GF-D8 (cell line): ENCODE results near the gene ALOX12B.
A peak's percentile ranks its signal among the peaks of the same experiment; 100 is the strongest.

Source experiments
- DNase-seq: peaks from one replicate; lab custom pipeline; 2025; lab: John Stamatoyannopoulos, UW

The ALOX12B gene

DNA sequence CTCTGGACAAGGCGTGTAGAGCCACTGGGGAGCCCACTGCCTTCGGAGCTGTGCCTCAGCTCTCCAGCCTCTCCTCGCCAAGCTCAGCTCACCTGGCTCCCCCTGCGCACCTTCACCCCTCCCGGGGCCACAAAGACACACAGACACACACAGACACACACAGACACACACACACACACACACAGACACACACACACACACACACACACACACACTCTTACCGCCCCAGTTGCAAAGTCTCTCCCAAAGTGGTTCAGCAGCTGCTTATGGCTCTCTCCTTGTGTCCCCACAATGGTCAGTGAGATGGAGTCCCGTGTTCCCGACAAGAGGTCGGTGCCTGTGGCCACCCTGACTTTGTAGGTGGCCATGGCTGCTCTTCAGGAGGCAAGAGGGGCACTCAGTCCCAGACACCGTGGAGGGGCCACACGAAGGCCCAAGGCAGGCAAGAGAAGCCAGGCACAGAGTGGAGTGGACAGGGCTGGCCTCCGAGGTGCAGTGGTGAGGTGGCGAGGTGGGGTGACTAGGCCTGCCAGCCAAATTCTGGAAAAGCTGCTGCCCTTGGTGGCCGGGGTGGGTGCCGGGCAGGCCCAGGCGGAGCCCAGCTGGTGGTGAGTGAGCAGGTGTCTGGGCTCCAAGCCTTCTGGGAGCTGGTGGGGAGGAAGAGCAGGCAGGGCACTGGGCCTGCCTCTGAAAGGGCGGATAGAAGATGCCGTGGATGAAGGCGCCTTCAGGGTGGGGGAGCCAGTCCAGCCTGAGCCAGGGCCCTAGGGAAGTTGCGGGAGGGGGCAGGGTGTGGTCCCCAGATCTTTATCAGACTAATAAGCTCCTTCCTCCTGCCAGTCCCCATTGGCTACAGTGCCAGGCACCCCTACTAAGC lies at the start of gene ALOX12B:
Gene ALOX12B, minus strand, starts transcription at position 642 of the 877 bp plus-strand sequence. Its CDS starts 274 bp downstream, at position 368.
- DNase-seq: no peak

DNA sequence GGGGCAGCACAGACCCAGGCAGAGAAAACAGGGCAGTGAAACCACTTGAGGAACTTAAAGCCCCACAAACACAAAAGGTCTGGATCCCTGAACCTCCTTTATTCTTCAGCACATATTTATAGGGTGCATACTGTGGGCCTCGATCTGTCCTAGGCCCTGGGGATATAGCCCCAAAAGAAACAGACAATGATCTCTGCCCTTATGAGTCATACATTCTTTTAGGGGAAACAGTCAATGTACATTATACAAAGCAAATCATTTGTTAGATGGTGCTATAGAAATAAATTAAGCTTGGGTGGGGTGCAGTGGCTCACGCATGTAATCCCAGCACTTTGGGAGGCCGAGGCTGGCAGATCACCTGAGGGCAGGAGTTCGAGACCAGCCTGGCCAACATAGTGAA lies 46.4 kb upstream of the ALOX12B start:
- DNase-seq: no peak

DNA sequence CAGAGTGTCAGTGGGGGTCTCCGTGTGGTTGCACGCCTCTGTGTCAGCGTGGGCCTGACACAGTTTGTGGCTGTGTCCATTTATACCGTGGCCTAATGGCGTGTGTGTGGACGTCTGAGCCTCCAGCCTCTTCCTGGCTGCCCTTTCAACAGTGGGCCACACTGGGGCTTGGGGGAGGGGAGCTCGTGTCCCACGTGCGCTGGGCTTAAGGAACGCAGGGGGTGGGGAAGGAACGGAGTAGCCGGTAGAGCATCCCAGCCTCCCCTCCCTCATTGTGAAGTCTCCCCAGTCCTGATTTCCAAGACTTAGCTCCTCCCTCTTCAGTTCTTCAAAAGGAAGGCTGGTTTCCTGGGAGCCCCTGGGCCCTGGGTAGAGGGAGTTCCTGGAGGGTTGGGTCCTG lies 45.9 kb upstream of the ALOX12B start:
- DNase-seq: no peak

DNA sequence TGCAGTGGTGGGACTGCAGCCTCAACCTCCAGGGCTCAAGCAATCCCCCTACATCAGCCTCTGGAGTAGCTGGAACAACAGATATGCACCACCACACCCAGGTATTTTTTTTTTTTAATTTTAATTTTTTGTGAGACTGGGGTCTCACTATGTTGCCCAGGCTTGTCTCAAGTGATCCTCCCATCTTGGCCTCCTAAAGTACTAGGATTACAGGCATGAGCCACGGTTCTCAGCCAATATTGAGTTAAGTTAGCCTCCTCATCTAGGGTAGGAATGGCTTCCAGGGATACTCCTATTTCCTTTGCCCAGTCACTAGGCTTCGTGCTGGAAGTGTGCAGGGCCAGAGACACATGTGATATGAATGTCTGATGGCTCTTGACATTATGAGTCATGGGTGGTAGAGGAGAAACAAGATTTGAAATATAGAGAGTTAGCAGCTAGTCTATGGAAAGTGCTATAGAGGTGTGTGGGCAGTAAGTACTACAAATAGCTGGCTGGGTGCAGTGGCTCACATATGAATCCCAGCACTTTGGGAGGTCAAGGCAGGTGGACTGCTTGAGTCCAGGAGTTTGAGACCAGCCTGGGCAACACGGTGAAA lies 44.4 kb upstream of the ALOX12B start:
- DNase-seq: no peak

DNA sequence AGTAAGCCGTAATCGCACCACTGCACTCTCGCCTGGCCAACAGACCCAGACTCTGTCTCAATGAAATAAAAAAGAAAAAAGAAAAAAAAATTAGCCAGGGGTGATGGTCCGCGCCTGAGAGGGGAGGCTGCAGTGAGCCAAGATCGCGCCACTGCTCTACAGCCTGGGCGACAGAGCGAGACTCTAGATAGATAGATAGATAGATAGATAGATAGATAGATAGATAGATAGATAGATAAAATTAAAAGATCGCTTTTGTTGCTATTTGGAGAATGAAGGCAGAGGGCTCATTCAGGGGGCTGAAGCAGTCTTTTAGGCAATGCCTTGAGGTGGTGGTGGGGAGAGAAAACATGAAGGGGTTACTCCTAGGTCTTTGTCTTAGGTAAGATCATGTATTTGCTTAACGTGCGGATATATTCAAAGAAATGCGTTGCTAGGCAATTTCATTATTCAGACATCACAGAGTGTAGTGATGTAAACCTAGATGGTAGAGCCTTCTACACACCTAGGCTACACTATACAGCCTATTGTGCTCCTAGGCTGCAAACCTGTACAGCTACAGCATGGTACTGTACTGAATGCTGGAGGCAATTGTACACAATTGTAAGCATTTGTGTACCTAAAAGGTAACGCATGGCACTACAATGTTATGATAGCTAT lies 40.7 kb upstream of the ALOX12B start:
- DNase-seq: no peak

DNA sequence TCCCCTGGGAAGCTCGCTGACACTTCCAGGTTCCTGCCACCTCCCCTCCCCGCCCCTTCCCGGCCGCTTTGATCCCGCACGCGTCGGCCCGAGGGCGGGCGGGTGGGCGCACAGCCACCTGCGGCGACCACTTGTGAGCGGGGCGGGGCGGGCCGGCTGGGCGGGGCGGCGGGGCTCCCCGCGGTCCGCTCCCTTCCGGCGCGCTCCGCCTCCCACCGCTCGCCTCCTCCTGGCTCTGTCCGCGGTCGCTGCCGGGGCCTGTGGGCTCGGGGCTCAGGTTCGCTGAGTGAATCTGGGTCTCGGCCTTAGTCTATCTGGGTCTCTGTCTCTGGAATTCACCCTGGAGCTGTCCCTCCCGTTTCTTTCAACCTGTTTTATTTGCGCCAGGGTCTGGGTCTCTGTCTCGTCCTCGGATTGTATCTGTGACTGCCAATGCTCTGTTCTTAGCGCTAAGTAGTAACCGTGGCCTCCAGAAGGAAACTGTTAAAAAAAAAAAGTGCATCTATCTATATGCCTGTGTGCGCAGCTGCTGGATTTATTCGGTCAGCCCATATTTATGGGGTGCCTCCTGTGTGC lies 39.1 kb upstream of the ALOX12B start:
- no peak for DNase-seq

DNA sequence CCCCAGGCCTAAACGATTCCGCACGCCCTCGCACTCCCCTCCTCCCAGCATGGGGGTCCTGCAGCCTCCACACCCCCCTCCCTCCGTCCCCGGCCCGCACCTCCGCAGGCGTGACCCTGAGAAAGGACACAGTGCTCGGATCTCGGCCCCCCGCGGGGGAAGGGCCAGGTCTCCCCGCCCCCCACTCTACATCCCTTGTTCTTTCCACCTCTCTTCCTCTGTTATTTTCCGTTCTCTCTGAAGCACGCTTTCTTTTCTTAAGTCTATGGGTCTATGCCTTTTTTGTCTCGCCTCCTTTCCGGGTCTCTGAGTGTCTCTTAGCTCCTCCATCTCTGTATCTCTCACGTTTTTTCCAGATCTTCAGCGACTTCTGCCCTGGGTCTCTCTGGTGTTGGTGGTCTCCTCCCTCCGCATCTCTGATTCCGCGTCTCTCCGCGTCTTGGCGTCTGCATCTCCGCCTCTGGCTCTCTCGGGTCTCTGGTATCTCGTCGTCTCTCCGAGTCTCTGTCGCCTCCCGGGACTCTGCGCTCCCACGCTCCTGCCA lies 38.5 kb upstream of the ALOX12B start:
- DNase-seq: no peak

DNA sequence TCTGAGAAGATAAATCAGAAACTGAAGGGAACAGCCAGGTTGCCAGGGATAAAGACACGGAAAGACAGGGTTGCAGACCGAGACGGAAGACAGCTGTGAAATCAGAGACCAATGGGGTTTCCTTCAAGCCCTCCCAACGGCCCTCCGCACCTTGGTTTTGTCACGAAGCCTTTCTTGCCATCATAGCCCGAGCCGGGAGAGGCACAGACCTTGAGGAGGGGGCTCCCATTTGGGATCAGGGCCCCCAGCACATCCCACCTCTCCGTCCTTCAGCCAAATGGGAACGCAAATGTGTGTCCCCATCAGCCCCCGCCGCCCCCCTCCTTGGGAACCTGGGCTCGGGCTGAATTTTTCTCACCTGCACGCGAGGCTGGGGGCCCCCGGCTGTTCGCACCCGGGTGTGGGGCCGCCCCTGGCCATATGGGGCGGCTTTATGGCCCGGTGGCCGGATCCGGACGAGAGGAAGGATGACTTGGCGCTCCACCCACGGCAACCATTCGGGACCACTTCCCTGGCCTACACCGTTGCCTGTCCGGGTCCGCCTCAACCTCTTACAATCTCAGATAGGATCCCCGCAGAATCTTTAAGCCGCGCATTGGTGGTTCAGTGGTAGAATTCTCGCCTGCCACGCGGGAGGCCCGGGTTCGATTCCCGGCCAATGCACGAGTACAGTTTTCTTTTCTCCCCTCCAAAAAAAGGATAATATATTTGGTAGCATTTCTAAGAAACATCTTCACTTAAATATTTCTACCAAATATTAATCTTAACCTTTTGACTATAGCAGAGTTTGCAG lies 37.8 kb upstream of the ALOX12B start:
- no peak for DNase-seq

DNA sequence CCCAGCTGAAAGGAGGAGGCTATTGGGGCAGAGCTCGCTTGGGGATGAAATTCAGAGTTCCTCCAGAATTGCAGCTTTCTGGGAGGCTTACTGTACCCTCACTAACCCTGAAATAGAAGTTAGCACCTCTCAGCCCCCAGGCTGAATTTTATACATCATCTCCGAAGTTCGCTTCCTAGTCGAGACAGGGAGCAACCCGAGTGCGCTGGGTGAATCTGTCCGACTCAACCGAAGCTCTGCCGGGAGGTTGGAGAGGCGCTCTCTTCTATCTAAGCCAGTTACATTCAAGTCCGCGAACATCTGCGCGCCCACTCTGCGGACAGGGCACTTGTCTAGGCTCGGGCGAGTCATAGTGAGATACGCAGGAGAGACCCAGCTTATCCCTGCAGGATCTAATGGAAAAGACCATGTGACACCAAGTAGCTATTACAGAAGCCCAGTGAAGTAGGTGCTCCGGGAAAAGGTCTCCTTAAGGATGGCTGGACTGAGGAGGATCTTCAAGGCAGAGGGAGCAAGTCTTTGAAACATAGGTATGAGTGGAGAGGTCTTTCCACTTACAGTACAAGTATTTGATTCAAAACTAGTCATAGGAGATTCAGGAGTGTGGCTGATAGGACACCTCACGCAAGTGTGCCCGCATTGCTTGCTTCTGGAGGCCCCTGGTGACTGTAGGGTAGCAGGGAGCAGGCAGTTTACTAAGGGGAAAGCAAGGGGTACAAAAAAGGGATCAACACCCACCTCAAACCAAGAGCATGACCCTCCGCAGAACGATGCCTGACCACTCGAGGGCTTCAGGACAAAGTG lies 37.0 kb upstream of the ALOX12B start:
- no peak for DNase-seq

DNA sequence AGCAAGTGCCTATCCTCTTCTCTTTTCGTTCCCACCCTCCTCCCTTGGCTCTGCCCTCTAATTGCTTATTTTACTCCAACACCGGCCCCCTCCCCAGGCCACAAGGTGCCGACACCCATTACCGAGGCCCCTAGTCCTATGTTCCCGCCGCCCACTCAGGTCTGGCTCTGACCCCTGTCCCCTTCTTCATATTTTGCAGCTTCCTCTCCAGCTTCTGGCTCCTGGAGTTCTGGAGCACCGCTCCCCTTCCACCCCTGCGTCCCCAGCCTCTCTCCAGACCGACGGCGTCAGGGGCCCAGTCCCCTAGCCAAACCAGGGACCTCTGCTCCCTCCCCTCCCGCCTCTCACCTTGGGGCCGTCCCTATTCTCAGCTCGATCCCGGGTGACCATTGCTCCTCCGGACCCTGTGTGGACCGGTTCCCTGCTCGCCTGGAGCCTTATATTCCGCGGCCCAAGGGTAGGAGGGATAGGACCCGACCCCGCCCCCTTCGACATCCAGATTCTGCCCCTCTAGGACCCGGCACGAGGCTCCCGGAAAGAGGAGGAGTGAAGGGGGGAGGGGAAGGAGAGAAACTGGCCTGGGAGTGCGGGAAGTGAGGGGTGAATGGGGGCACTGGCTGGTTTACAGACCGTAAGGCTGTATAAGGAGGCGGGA lies 36.3 kb upstream of the ALOX12B start, which contains the start of gene HES7:
Gene HES7, minus strand, starts transcription at position 412 of the 655 bp plus-strand sequence. Its CDS starts 22 bp downstream, at position 390.
- no peak for DNase-seq

DNA sequence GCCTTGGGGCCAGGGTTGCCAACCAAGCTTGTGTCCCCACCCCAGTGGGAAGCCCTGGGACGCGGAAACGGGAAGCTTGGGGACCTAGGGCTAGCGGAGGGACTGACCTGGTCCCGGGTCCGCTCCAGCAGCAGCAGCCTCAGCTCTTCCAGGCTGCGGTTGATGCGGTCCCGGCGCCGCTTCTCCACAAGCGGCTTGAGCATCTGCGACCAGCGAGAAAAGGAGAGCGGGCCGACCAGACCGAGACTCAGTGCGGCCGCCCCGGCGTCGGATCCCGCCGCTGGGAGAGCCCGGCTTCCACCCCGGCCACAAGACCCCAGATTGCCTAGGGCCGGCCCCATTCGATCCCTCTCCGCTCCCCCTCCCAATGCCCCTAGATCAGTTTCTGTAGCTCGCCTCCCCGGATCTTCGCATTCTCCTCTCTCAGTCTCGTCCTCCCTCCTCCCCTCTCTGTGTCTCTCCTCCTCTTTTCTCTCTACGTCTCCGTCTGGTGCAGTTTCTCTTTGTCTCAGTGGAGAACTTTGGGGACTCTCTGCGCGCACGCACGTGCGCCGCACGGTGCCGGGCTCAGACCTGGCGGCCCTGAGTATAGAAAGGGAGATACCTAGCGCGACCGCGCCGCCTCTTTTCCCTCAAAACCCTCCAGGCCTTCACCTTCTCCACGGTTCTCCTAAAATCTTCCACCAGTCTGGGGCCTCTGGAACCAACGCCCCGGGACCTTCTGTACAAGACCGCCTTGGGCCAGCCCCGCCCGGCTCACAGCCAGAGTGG lies 35.6 kb upstream of the ALOX12B start:
- DNase-seq: no peak

DNA sequence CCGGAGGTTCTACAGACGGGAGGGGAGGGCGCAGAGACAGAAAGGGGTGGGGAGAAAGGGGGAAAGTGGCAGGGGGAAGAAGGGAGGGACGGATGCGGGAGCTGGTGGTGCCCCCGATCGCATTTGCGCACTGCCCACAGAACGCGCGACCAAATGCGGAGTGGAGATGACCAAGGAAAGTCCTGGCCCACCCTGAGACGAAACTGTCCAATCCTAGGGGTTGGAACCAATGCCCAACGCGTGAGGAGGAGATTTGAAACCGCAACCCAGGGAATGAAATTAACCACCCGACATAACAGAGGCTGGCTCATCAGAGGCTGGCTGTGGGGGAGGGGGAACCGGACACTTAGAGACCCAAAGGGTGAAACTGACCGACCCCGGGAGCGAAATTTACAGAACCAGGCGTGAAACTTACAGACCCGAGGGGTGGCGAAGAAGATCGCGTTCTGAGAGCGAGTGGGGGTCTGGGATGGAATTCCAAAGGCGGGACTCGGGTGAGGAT lies 35.0 kb upstream of the ALOX12B start:
- no peak for DNase-seq

DNA sequence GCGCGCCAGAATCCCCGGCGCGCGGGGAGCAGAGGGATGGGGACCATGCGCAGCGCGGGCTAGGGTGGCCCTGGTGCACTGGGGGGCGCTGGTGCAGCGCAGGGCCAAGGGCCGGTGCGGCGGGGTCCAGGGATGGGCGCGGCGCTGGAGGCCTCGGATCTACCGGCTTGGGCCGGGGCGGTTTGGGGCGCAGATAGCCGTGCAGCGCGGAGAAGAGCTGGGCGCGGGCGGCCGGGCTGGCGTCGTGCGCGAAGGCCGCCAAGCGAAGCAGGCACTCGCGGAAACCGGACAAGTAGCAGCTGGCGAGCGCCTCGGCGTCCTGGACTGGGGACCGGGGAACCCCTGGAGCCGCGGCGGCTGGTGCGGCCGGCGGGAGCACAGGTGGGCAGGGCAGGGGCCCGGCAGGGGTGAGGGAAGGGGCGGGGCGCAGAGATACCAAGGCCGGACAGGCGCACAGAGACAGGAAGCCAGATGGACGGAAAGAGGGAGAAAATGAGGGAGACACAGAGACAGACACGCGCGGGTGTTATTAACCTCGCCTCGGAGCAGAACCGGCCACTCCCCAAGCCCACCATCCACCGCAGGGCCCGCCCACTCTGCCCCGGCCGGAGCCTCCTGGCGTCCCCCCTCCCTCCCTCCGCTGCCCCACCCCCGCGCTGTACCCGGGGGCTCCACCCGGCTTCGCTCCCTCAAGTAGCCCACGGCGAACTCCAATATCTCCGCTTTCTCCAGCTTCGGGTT lies 34.3 kb upstream of the ALOX12B start:
- DNase-seq: no peak

DNA sequence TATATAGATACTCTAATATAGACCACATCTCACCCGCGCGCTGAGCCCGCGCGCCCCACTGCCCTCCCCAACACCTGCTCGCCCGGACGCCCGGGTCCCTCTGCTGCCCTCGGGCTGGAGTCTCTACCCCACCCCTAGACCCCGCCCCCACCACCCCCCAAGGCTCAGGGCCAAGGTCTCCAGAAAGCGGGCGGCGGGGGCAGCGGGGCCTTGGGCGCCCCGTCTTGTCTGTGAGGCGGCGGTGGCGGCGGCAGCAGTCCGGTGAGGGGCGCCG lies 33.8 kb upstream of the ALOX12B start:
- no peak for DNase-seq

DNA sequence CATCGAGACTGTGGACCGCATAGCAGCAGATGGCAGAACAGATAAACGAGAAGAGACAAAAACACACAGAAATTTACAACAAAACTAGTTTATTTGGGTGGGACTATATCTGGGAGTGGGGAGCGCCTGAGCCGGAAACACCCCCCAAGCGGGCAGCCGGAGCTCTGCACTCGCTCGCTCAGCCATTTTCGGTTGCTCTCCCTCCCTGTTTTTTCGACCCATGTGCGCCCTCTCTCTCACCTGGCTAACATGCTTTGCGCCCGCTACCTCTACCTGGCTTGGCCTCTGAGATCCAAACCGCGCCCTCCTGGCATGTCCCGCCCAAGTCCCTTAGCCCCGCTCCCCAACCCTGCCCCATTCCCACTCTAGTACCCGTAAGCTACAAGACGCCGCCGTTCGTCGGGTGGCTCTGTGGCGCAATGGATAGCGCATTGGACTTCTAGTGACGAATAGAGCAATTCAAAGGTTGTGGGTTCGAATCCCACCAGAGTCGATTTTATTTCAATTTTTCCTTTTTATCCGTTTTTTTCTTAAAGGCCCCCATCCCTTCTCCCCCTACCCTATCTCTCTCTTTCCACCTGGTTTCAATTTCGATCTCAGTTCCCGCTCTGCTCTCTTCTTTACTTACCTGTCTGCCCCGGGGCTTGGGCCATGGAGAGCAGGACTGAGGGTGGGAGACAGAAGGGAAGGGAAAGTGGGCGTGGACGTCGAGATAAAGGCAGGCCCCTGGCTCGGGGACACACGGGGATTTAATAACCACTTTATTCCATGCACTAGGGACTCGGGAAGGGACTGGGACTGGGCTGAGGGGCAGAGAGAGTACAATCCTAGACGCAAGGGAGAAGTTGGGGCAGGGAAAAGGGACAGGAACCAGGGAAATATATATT lies 33.2 kb upstream of the ALOX12B start:
- DNase-seq: peak; percentile 16

DNA sequence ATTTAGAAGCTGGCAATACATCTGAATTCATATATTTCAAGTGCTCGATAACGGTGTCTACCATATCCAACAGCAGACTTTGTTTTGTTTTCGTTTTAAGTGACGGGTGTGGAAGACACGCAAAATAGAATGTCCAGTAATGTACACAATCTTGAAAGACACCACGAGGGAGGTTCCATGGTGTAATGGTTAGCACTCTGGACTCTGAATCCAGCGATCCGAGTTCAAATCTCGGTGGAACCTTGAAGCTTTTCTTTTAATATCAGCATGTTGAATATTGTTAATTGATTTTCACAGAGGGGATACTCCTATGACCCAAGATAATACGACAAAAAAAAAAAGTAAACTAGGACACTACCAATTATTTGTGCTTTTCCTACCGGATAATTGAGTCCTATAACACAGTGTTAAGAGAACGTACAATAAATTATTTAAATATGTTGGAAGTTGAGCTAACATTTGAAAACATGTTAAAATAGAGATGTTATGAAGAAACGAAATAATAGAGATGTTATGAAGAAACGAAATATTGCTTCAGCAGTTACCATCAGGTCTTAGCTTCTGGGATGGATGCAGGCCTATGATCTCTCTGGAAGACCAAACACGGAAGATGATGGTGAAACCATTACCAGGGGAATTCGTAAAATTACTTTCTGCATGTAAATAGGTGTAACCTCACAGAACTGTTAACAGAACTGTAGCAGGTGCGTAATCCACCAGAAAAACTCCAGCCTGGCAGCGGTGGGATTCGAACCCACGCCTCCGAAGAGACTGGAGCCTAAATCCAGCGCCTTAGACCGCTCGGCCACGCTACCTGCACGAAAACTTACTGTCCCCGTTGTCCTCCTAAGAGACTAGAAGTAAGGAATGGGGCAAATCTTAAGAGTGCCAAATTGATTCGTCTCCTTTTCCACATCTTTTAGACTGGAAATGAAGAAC lies 32.3 kb upstream of the ALOX12B start:
- DNase-seq: peak; percentile 59
